DND-41 (cell line): ENCODE results near the gene TEC.

Experiments used
- CTCF ChIP-seq: IDR thresholded peaks from 2 replicates; pipeline ENCODE4 v1.5.1; 2012; ENCODE audit warnings: borderline replicate concordance, low read length, moderate library complexity, mild to moderate bottlenecking; ENCODE audit not compliant: poor library complexity, severe bottlenecking; ENCODE audit errors: extremely low read depth
- EZH2 ChIP-seq: IDR thresholded peaks from 3 replicates; pipeline ENCODE4 v1.6.1; 2012; ENCODE audit warnings: borderline replicate concordance, low read depth, mild to moderate bottlenecking, moderate library complexity, low read length, inconsistent platforms; ENCODE audit not compliant: severe bottlenecking

GRCh38 chr4:48138511-48138910 lies 131.1 kb downstream of the TEC start:
- TF ChIP-seq CTCF (no peak), EZH2 (no peak)
